ENCODE measurements around the gene ENOSF1. TPM values are rescaled to one million over a fixed set of nuclear protein-coding genes. Genes with fewer than 3 reads are reported as not detected.

Gene ENOSF1
- total RNA-seq, 1 experiment from 2014 or later = 39.2 TPM

DNA sequence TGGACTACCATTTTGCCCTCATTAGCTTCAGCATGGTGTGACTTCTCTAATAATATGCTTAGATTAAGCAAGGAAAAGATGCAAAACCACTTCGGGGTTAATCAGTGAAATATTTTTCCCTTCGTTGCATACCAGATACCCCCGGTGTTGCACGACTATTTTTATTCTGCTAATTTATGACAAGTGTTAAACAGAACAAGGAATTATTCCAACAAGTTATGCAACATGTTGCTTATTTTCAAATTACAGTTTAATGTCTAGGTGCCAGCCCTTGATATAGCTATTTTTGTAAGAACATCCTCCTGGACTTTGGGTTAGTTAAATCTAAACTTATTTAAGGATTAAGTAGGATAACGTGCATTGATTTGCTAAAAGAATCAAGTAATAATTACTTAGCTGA lies 38.7 kb downstream of the ENOSF1 start:
- Histone ChIP-seq H3K4me3 (ENCODE audit: low read depth, low read length, poor library complexity, severe bottlenecking) (no peak overlapping the region), H3K36me3 (ENCODE audit: insufficient read depth, low read length, poor library complexity, severe bottlenecking) (peaks cover 72% of the 10 kb centered on the region), H3K9me3 (ENCODE audit: low read depth, low read length, poor library complexity, severe bottlenecking) (no peaks in the 10 kb centered on the region), H3K27me3 (replicated peaks; ENCODE audit: insufficient read depth, low read depth, low read length, poor library complexity) (no peaks in the 10 kb centered on the region), H3K4me1 (ENCODE audit: insufficient read depth, low read length, poor library complexity, severe bottlenecking) (no peaks in the 10 kb centered on the region), H3K27ac (ENCODE audit: low read depth, low read length, poor library complexity, severe bottlenecking) (no peak overlapping the region)
- intact Hi-C loops (cut with micrococcal nuclease; ENCODE audit: unreplicated experiment) = no loop called here
- no peak for TF ChIP-seq EZH2 (IDR thresholded peaks at IDR 0.05; ENCODE audit: borderline replicate concordance, low read depth, low read length, poor library complexity, severe bottlenecking)
- TF ChIP-seq, protein P1, sequence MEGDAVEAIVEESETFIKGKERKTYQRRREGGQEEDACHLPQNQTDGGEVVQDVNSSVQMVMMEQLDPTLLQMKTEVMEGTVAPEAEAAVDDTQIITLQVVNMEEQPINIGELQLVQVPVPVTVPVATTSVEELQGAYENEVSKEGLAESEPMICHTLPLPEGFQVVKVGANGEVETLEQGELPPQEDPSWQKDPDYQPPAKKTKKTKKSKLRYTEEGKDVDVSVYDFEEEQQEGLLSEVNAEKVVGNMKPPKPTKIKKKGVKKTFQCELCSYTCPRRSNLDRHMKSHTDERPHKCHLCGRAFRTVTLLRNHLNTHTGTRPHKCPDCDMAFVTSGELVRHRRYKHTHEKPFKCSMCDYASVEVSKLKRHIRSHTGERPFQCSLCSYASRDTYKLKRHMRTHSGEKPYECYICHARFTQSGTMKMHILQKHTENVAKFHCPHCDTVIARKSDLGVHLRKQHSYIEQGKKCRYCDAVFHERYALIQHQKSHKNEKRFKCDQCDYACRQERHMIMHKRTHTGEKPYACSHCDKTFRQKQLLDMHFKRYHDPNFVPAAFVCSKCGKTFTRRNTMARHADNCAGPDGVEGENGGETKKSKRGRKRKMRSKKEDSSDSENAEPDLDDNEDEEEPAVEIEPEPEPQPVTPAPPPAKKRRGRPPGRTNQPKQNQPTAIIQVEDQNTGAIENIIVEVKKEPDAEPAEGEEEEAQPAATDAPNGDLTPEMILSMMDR (conservative IDR thresholded peaks at IDR 0.05; ENCODE audit: low read depth, low read length) = no peak
- DNase-seq (ENCODE audit: low spot score) = no peak
- CTCF ChIA-PET = no interaction called here
- BruUV-seq (replicated peaks) = no TSS peak
- POLR2A ChIA-PET (ENCODE audit: low non-redundant PET) = no interaction called here

DNA sequence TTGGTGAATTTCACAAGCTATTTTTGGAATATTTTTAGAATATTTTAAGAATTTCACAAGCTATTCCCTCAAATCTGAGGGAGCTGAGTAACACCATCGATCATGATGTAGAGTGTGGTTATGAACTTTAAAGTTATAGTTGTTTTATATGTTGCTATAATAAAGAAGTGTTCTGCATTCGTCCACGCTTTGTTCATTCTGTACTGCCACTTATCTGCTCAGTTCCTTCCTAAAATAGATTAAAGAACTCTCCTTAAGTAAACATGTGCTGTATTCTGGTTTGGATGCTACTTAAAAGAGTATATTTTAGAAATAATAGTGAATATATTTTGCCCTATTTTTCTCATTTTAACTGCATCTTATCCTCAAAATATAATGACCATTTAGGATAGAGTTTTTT lies 39.1 kb downstream of the ENOSF1 start:
- POLR2A ChIA-PET (ENCODE audit: low non-redundant PET) = no interaction called here
- Histone ChIP-seq H3K4me3 (ENCODE audit: low read depth, low read length, poor library complexity, severe bottlenecking) (no peak overlapping the region), H3K27me3 (replicated peaks; ENCODE audit: insufficient read depth, low read depth, low read length, poor library complexity) (no peaks in the 10 kb centered on the region), H3K27ac (ENCODE audit: low read depth, low read length, poor library complexity, severe bottlenecking) (no peak overlapping the region), H3K9me3 (ENCODE audit: low read depth, low read length, poor library complexity, severe bottlenecking) (no peaks in the 10 kb centered on the region), H3K36me3 (ENCODE audit: insufficient read depth, low read length, poor library complexity, severe bottlenecking) (peaks cover 76% of the 10 kb centered on the region), H3K4me1 (ENCODE audit: insufficient read depth, low read length, poor library complexity, severe bottlenecking) (no peaks in the 10 kb centered on the region)
- CTCF ChIA-PET = no interaction called here
- no peak for DNase-seq (ENCODE audit: low spot score)
- no TSS peak for BruUV-seq (replicated peaks)
- TF ChIP-seq EZH2 (IDR thresholded peaks at IDR 0.05; ENCODE audit: borderline replicate concordance, low read depth, low read length, poor library complexity, severe bottlenecking) = no peak
- TF ChIP-seq, protein P1 (conservative IDR thresholded peaks at IDR 0.05; ENCODE audit: low read depth, low read length) = no peak
- intact Hi-C loops (cut with micrococcal nuclease; ENCODE audit: unreplicated experiment) = no loop called here

GRCh38 chr18:671405-671804 lies 41.0 kb downstream of the ENOSF1 start:
- intact Hi-C loops (cut with micrococcal nuclease; ENCODE audit: unreplicated experiment) = no loop called here
- TF ChIP-seq EZH2 (IDR thresholded peaks at IDR 0.05; ENCODE audit: borderline replicate concordance, low read depth, low read length, poor library complexity, severe bottlenecking) = no peak
- TF ChIP-seq, protein P1 (conservative IDR thresholded peaks at IDR 0.05; ENCODE audit: low read depth, low read length) = no peak
- no peaks in the 10 kb centered on the region for H3K27me3 ChIP-seq (replicated peaks; ENCODE audit: insufficient read depth, low read depth, low read length, poor library complexity)
- H3K4me3 ChIP-seq (ENCODE audit: low read depth, low read length, poor library complexity, severe bottlenecking) = no peak overlapping the region
- peaks cover 85% of the 10 kb centered on the region for H3K36me3 ChIP-seq (ENCODE audit: insufficient read depth, low read length, poor library complexity, severe bottlenecking)
- ChIA-PET CTCF (no interaction called here), POLR2A (ENCODE audit: low non-redundant PET) (no interaction called here)
- BruUV-seq (replicated peaks) = no TSS peak
- no peaks in the 10 kb centered on the region for H3K4me1 ChIP-seq (ENCODE audit: insufficient read depth, low read length, poor library complexity, severe bottlenecking)
- no peak for DNase-seq (ENCODE audit: low spot score)
- no peak overlapping the region for H3K27ac ChIP-seq (ENCODE audit: low read depth, low read length, poor library complexity, severe bottlenecking)
- H3K9me3 ChIP-seq (ENCODE audit: low read depth, low read length, poor library complexity, severe bottlenecking) = no peaks in the 10 kb centered on the region

All from A673 (cell line).